Neural crest cell (in vitro differentiated cells): ENCODE data around the gene TMEM255B. TPM values are rescaled to one million over a fixed set of nuclear protein-coding genes. Genes with fewer than 3 reads are reported as not detected.
A peak's percentile ranks its signal among the peaks of the same experiment; 100 is the strongest.

ENCODE experiments used
- DNase-seq: peaks from one replicate; pipeline ENCODE4 v3.0.0; 2021; ENCODE audit warnings: low read depth, mixed read lengths, low spot score
- H3K27ac Mint-ChIP-seq: one replicate; pipeline ENCODE4 v1.8.0; 2021; ENCODE audit warnings: mild to moderate bottlenecking, mixed read lengths; ENCODE audit not compliant: unreplicated experiment
- H3K27me3 Mint-ChIP-seq: 2 replicates; pipeline ENCODE4 v1.8.0; 2021; ENCODE audit warnings: low read depth, mild to moderate bottlenecking, mixed read lengths
- H3K36me3 Mint-ChIP-seq: 2 replicates; pipeline ENCODE4 v1.8.0; 2021; ENCODE audit warnings: low read depth, mild to moderate bottlenecking, mixed read lengths
- H3K4me1 Mint-ChIP-seq: 2 replicates; pipeline ENCODE4 v1.8.0; 2021; ENCODE audit warnings: mixed read lengths
- H3K4me3 Mint-ChIP-seq: one replicate; pipeline ENCODE4 v1.8.0; 2021; ENCODE audit warnings: mild to moderate bottlenecking, mixed read lengths
- H3K9me3 Mint-ChIP-seq: 2 replicates; pipeline ENCODE4 v1.8.0; 2021; ENCODE audit warnings: mixed read lengths
- CTCF ChIP-seq: fragments of 200-600 bp; sonication (generic); conservative IDR thresholded peaks from 2 replicates; pipeline ENCODE4 v1.5.0; 2021; ENCODE audit warnings: antibody characterized with exemption, mild to moderate bottlenecking
- total RNA-seq: library from RNA; stranded (reverse); gene quantifications from 2 replicates; pipeline ENCODE4 v1.2.1, GENCODE V29; 2021

Gene TMEM255B
- total RNA-seq, 1 donor from 2014 or later, result 2.4 TPM

GRCh38 chr13:113860665-113861432 is 101.8 kb downstream of the TMEM255B start:
- Mint-ChIP-seq H3K36me3 (peaks cover 3% of the 10 kb centered on the region), H3K9me3 (peaks cover 7% of the 10 kb centered on the region), H3K27ac (no peak overlapping the region), H3K4me1 (peaks cover 64% of the 10 kb centered on the region), H3K4me3 (peak overlapping the region; percentile 69), H3K27me3 (peaks cover 51% of the 10 kb centered on the region)
- no peak for TF ChIP-seq CTCF
- DNase-seq, result no peak

- Mint-ChIP-seq H3K4me1 (peaks cover 64% of the 10 kb centered on the region), H3K9me3 (peaks cover 7% of the 10 kb centered on the region), H3K27me3 (peaks cover 56% of the 10 kb centered on the region), H3K27ac (no peak overlapping the region), H3K36me3 (peaks cover 3% of the 10 kb centered on the region), H3K4me3 (peak overlapping the region; percentile 67)
- DNase-seq, result no peak
- TF ChIP-seq CTCF, result no peak
These were observed 102.5 kb downstream of the TMEM255B start for GRCh38 chr13:113861433-113862030.

- H3K4me1 Mint-ChIP-seq, result peaks cover 56% of the 10 kb centered on the region
- no peak for TF ChIP-seq CTCF
- H3K36me3 Mint-ChIP-seq, result peaks cover 3% of the 10 kb centered on the region
- no peak for DNase-seq
- H3K27me3 Mint-ChIP-seq, result peaks cover 59% of the 10 kb centered on the region
- peak overlapping the region; percentile 84 for H3K4me3 Mint-ChIP-seq
- H3K27ac Mint-ChIP-seq, result no peak overlapping the region
- H3K9me3 Mint-ChIP-seq, result peaks cover 7% of the 10 kb centered on the region
These were observed 103.3 kb downstream of the TMEM255B start for GRCh38 chr13:113862191-113862930.

- peaks cover 3% of the 10 kb centered on the region for H3K36me3 Mint-ChIP-seq
- H3K4me3 Mint-ChIP-seq, result peak overlapping the region; percentile 56
- H3K27me3 Mint-ChIP-seq, result peaks cover 59% of the 10 kb centered on the region
- peaks cover 7% of the 10 kb centered on the region for H3K9me3 Mint-ChIP-seq
- no peak for TF ChIP-seq CTCF
- DNase-seq, result no peak
- no peak overlapping the region for H3K27ac Mint-ChIP-seq
- peaks cover 54% of the 10 kb centered on the region for H3K4me1 Mint-ChIP-seq
These were observed 104.0 kb downstream of the TMEM255B start for GRCh38 chr13:113862931-113863523.

- peaks cover 49% of the 10 kb centered on the region for H3K4me1 Mint-ChIP-seq
These were observed 104.7 kb downstream of the TMEM255B start, which contains the start of gene GAS6 for GRCh38 chr13:113863524-113864272. TSS of gene GAS6 (minus strand) at chr13:113864076. CDS start at chr13:113863920, 156 bp downstream.

More at GRCh38 chr13:113863524-113864272, 104.7 kb downstream of the TMEM255B start, which contains the start of gene GAS6:
- peaks cover 7% of the 10 kb centered on the region for H3K9me3 Mint-ChIP-seq
- H3K27ac Mint-ChIP-seq, result no peak within 1 kb of the TSS
- H3K36me3 Mint-ChIP-seq, result peaks cover 3% of the 10 kb centered on the region
- TF ChIP-seq CTCF, result no peak
- H3K4me3 Mint-ChIP-seq, result peak within 1 kb of the TSS; percentile 78
- peak; percentile 40 for DNase-seq
- H3K27me3 Mint-ChIP-seq, result peaks cover 59% of the 10 kb centered on the region
